Parathyroid adenoma (tissue), 2 donors: Measurements from ENCODE around the gene MOCOS.

Source experiments
- H2AFZ ChIP-seq: fragments of 300-600 bp; sonication (generic); one replicate; pipeline ENCODE4 v1.7.0; 2017; ENCODE audit warnings: antibody characterized with exemption, mild to moderate bottlenecking
- H3K27ac ChIP-seq: fragments of 300-600 bp; sonication (generic); one replicate; pipeline ENCODE4 v1.7.0; 2017
- H3K27me3 ChIP-seq: fragments of 300-600 bp; sonication (generic); one replicate; pipeline ENCODE4 v1.7.0; 2017; ENCODE audit warnings: low read length; ENCODE audit not compliant: control insufficient read depth, insufficient read depth
- H3K36me3 ChIP-seq: fragments of 300-600 bp; sonication (generic); one replicate; pipeline ENCODE4 v1.7.0; 2017; ENCODE audit warnings: low read length; ENCODE audit not compliant: control insufficient read depth, insufficient read depth
- H3K4me1 ChIP-seq: fragments of 300-600 bp; sonication (generic); one replicate; pipeline ENCODE4 v1.7.0; 2017; ENCODE audit warnings: control low read depth
- H3K4me2 ChIP-seq: fragments of 300-600 bp; sonication (generic); one replicate; pipeline ENCODE4 v1.7.0; 2017; ENCODE audit warnings: low read length
- H3K4me3 ChIP-seq: fragments of 300-600 bp; sonication (generic); one replicate; pipeline ENCODE4 v1.7.0; 2017; ENCODE audit warnings: low read depth, low read length
- H3K79me2 ChIP-seq: fragments of 300-600 bp; sonication (generic); one replicate; pipeline ENCODE4 v1.7.0; 2017; ENCODE audit warnings: control low read depth
- H3K9ac ChIP-seq: fragments of 300-600 bp; sonication (generic); one replicate; pipeline ENCODE4 v1.7.0; 2017; ENCODE audit warnings: mild to moderate bottlenecking
- H3K9me3 ChIP-seq: fragments of 300-600 bp; sonication (generic); one replicate; pipeline ENCODE4 v1.7.0; 2017; ENCODE audit warnings: low read length; ENCODE audit not compliant: control insufficient read depth
- CTCF ChIP-seq: fragments of 300-600 bp; sonication (generic); IDR thresholded peaks from one replicate; pipeline ENCODE4 v1.7.0; 2017; ENCODE audit warnings: antibody characterized with exemption, mild to moderate bottlenecking
- donor health status: primary hyperparathyroidism.

MOCOS gene

GRCh38 chr18:36181898-36182506 is 5.3 kb upstream of the MOCOS start:
- no peak overlapping the region for H3K4me2 ChIP-seq
- no peaks in the 10 kb centered on the region for H3K36me3 ChIP-seq
- H2AFZ ChIP-seq = no peak overlapping the region
- H3K4me1 ChIP-seq = no peaks in the 10 kb centered on the region
- H3K9ac ChIP-seq = no peak overlapping the region
- no peaks in the 10 kb centered on the region for H3K79me2 ChIP-seq
- TF ChIP-seq CTCF = no peak
- H3K4me3 ChIP-seq = no peak overlapping the region
- no peak overlapping the region for H3K27ac ChIP-seq
- H3K27me3 ChIP-seq = no peaks in the 10 kb centered on the region
- no peaks in the 10 kb centered on the region for H3K9me3 ChIP-seq

GRCh38 chr18:36183033-36183432 is 4.3 kb upstream of the MOCOS start:
- Histone ChIP-seq H3K9ac (no peak overlapping the region), H3K79me2 (no peaks in the 10 kb centered on the region), H3K36me3 (no peaks in the 10 kb centered on the region), H3K27me3 (no peaks in the 10 kb centered on the region), H3K9me3 (no peaks in the 10 kb centered on the region), H2AFZ (no peak overlapping the region), H3K27ac (no peak overlapping the region), H3K4me3 (no peak overlapping the region), H3K4me2 (no peak overlapping the region), H3K4me1 (peaks cover 2% of the 10 kb centered on the region)
- TF ChIP-seq CTCF = no peak

GRCh38 chr18:36183987-36184386 is 3.3 kb upstream of the MOCOS start:
- Histone ChIP-seq H2AFZ (no peak overlapping the region), H3K9ac (no peak overlapping the region), H3K79me2 (no peaks in the 10 kb centered on the region), H3K27me3 (no peaks in the 10 kb centered on the region), H3K36me3 (no peaks in the 10 kb centered on the region), H3K4me2 (no peak overlapping the region), H3K27ac (no peak overlapping the region), H3K4me3 (no peak overlapping the region), H3K9me3 (no peaks in the 10 kb centered on the region), H3K4me1 (peaks cover 5% of the 10 kb centered on the region)
- TF ChIP-seq CTCF = no peak

GRCh38 chr18:36185157-36185556 is 2.1 kb upstream of the MOCOS start:
- Histone ChIP-seq H3K36me3 (no peaks in the 10 kb centered on the region), H3K9me3 (no peaks in the 10 kb centered on the region), H3K27ac (no peak overlapping the region), H3K79me2 (no peaks in the 10 kb centered on the region), H2AFZ (no peak overlapping the region), H3K27me3 (no peaks in the 10 kb centered on the region), H3K4me2 (no peak overlapping the region), H3K4me3 (no peak overlapping the region), H3K9ac (no peak overlapping the region), H3K4me1 (peaks cover 5% of the 10 kb centered on the region)
- TF ChIP-seq CTCF = no peak

GRCh38 chr18:36185901-36186460 is 1.3 kb upstream of the MOCOS start:
- H3K9me3 ChIP-seq = no peaks in the 10 kb centered on the region
- TF ChIP-seq CTCF = no peak
- H3K79me2 ChIP-seq = no peaks in the 10 kb centered on the region
- H3K27ac ChIP-seq = no peak overlapping the region
- H3K36me3 ChIP-seq = no peaks in the 10 kb centered on the region
- no peak overlapping the region for H3K9ac ChIP-seq
- H3K27me3 ChIP-seq = no peaks in the 10 kb centered on the region
- H3K4me3 ChIP-seq = no peak overlapping the region
- H3K4me1 ChIP-seq = peaks cover 5% of the 10 kb centered on the region
- H2AFZ ChIP-seq = peak overlapping the region; percentile 82
- no peak overlapping the region for H3K4me2 ChIP-seq
